Measurements from ENCODE around the gene KIF2B.

DNA sequence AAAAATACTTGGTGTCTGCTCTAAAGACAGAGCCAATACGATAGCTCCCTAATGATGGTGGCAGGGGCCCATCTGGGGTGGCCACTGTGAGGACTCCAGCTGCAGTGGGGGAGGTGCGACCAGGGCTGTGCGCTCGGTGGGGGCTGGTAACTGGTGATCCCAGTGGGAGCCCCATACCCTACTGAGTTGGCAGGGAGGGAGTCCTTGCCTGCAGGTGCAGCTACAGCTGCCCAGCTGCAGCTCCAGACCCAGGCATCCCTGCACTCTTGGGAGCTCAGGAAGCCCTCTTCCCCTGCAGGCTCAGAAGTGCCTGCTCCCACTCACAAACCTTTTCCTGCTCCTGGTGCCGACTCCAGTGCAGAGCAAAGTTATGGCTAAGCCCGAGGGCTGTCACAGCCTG is 31.2 kb upstream of the KIF2B start:
- TF ChIP-seq, protein P1, sequence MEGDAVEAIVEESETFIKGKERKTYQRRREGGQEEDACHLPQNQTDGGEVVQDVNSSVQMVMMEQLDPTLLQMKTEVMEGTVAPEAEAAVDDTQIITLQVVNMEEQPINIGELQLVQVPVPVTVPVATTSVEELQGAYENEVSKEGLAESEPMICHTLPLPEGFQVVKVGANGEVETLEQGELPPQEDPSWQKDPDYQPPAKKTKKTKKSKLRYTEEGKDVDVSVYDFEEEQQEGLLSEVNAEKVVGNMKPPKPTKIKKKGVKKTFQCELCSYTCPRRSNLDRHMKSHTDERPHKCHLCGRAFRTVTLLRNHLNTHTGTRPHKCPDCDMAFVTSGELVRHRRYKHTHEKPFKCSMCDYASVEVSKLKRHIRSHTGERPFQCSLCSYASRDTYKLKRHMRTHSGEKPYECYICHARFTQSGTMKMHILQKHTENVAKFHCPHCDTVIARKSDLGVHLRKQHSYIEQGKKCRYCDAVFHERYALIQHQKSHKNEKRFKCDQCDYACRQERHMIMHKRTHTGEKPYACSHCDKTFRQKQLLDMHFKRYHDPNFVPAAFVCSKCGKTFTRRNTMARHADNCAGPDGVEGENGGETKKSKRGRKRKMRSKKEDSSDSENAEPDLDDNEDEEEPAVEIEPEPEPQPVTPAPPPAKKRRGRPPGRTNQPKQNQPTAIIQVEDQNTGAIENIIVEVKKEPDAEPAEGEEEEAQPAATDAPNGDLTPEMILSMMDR (IDR thresholded peaks at IDR 0.05) = no peak
- TF ChIP-seq POLR2A (IDR thresholded peaks at IDR 0.05) (no peak), EP300 (IDR thresholded peaks at IDR 0.05) (no peak)

Data from tibial nerve (tissue), 4 donors.